ENCODE results near the gene UNC93A. TPM values are rescaled to one million over a fixed set of nuclear protein-coding genes. Genes with fewer than 3 reads are reported as not detected.

Gene UNC93A
- total and polyA plus RNA-seq, 9 of the 15 experiments (the other 6 are each of a cell fraction or from before 2014, with no cell fraction given): not detected

- Histone ChIP-seq H3K9me3 (replicated peaks; ENCODE audit: control insufficient read depth, insufficient read depth, low read depth, low read length) (no peaks in the 10 kb centered on the region), H3K4me3 (no peak overlapping the region), H3K79me2 (ENCODE audit: control insufficient read depth, insufficient read depth, low read length) (no peaks in the 10 kb centered on the region), H3K4me1 (replicated peaks in 1 of 2; ENCODE audit: control insufficient read depth in 2 of 2, insufficient read depth in 2 of 2, low read length in 2 of 2) (peaks cover 0 to 3% of the 10 kb centered on the region in 2 experiments; a peak in 1 of 5 replicates), H3K36me3 (ENCODE audit: control insufficient read depth, insufficient read depth, low read length) (no peaks in the 10 kb centered on the region), H3K9ac (ENCODE audit: insufficient read depth in 1 of 2, low read depth in 2 of 2, low read length in 2 of 2) (no peak overlapping the region), H3K27ac (ENCODE audit: extremely low read depth, low read depth, low read length) (no peak overlapping the region), H3K9me1 (ENCODE audit: control insufficient read depth, insufficient read depth, low read length) (no peaks in the 10 kb centered on the region), H3K4me2 (ENCODE audit: insufficient read depth, low read length) (no peak overlapping the region), H2AFZ (ENCODE audit: low read depth, low read length) (no peak overlapping the region), H3K27me3 (ENCODE audit: control insufficient read depth in 2 of 2, insufficient read depth in 2 of 2, low read length in 2 of 2) (peaks cover 11 to 34% of the 10 kb centered on the region in 2 experiments; a peak in 4 of 5 replicates), H4K20me1 (replicated peaks; ENCODE audit: control insufficient read depth, insufficient read depth, low read length) (no peaks in the 10 kb centered on the region)
- no peak for FAIRE-seq
- TF ChIP-seq ZNF431 (CRISPR knock-in tag; IDR thresholded peaks at IDR 0.05): no peak
- no peak for TF ChIP-seq ZBTB1 (CRISPR knock-in tag; IDR thresholded peaks at IDR 0.05; ENCODE audit: borderline replicate concordance, low read depth)
- no peak for TF ChIP-seq SRF (CRISPR knock-in tag; IDR thresholded peaks at IDR 0.05)
- no peak for TF ChIP-seq GATA2 (CRISPR knock-in tag; IDR thresholded peaks at IDR 0.05)
- TF ChIP-seq NFRKB (IDR thresholded peaks at IDR 0.05; ENCODE audit: low read depth): no peak
- no peak for TF ChIP-seq TAF9B (IDR thresholded peaks at IDR 0.05; ENCODE audit: partially characterized antibody)
- no peak for TF ChIP-seq NFE2 (IDR thresholded peaks at IDR 0.05; ENCODE audit: low read depth)
- no peak for TF ChIP-seq RBM34 (IDR thresholded peaks at IDR 0.05; ENCODE audit: borderline replicate concordance, insufficient read depth, low read length)
- TF ChIP-seq, protein P1, sequence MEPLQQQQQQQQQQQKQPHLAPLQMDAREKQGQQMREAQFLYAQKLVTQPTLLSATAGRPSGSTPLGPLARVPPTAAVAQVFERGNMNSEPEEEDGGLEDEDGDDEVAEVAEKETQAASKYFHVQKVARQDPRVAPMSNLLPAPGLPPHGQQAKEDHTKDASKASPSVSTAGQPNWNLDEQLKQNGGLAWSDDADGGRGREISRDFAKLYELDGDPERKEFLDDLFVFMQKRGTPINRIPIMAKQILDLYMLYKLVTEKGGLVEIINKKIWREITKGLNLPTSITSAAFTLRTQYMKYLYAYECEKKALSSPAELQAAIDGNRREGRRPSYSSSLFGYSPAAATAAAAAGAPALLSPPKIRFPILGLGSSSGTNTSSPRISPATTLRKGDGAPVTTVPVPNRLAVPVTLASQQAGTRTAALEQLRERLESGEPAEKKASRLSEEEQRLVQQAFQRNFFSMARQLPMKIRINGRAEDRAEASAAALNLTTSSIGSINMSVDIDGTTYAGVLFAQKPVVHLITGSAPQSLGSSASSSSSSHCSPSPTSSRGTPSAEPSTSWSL (CRISPR knock-in tag; IDR thresholded peaks at IDR 0.05; ENCODE audit: borderline replicate concordance): no peak
- ChIA-PET CTCF (ENCODE audit: low intra/inter-chr PET ratio) (no interaction called here), POLR2A (no interaction called here)
- no peak for ATAC-seq
- no TSS peak for BruUV-seq (replicated peaks)
- 17% methylated on average over 11 of the region's 12 CpGs for WGBS (ENCODE audit: insufficient coverage, low coverage, missing lambda C conversion rate)
- DNase-seq (ENCODE audit: extremely low read depth in 1 of 4, low spot score in 3 of 4): no peak
- in situ Hi-C loops (cut with MboI) (no loop called here), intact Hi-C loops (cut with micrococcal nuclease) (no loop called here)
Measured at GRCh38 chr6:167267921-167268401, 23.2 kb upstream of the UNC93A start.
